Measurements from ENCODE around the gene JARID2.

- TF ChIP-seq MAZ (IDR thresholded peaks at IDR 0.05; ENCODE audit: borderline replicate concordance, low read depth, low read length) (no peak), POLR2A (IDR thresholded peaks at IDR 0.05; ENCODE audit: low read depth, low read length) (no peak), BHLHE40 (IDR thresholded peaks at IDR 0.05; ENCODE audit: low read depth, low read length) (no peak), CTCF (conservative IDR thresholded peaks at IDR 0.05; ENCODE audit: low read depth, low read length) (no peak), SMC3 (IDR thresholded peaks at IDR 0.05; ENCODE audit: low read depth, low read length) (no peak), MXI1 (IDR thresholded peaks at IDR 0.05; ENCODE audit: borderline replicate concordance, low read depth, low read length) (no peak), FOS (IDR thresholded peaks at IDR 0.05; ENCODE audit: low read depth, low read length) (no peak), CEBPB (IDR thresholded peaks at IDR 0.05; ENCODE audit: low read depth, low read length) (no peak), RFX5 (IDR thresholded peaks at IDR 0.05; ENCODE audit: low read depth, low read length) (no peak), RAD21 (IDR thresholded peaks at IDR 0.05; ENCODE audit: low read length) (no peak), CHD1 (IDR thresholded peaks at IDR 0.05; ENCODE audit: low read depth, low read length) (no peak), RCOR1 (IDR thresholded peaks at IDR 0.05; ENCODE audit: insufficient replicate concordance, low read length) (no peak), MAFK (IDR thresholded peaks at IDR 0.05; ENCODE audit: low read depth, low read length) (no peak)
These were observed 264.8 kb downstream of the JARID2 start for GRCh38 chr6:15510536-15511247.
